ENCODE measurements around the gene PHACTR2.

PHACTR2 gene

DNA sequence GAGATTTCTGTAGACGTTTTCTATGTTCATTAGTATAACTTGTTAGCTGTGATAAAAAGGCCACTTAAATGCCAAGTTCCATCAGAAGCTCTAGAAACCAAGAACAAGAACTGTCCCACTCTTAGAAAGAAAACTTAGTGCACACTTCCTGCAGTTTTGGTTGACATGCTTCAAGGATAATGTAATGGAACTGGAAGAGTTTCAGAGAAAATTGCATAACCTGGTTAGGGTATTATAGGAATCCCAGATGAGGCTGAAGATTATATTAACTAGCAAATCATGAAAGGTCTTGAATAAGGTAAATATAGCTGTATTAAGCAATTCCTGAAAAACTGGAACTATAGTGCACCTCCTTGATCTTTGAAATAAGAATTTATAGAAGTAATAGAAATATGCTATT, 1.8 kb upstream of the PHACTR2 start:
- no peak for FAIRE-seq

DNA sequence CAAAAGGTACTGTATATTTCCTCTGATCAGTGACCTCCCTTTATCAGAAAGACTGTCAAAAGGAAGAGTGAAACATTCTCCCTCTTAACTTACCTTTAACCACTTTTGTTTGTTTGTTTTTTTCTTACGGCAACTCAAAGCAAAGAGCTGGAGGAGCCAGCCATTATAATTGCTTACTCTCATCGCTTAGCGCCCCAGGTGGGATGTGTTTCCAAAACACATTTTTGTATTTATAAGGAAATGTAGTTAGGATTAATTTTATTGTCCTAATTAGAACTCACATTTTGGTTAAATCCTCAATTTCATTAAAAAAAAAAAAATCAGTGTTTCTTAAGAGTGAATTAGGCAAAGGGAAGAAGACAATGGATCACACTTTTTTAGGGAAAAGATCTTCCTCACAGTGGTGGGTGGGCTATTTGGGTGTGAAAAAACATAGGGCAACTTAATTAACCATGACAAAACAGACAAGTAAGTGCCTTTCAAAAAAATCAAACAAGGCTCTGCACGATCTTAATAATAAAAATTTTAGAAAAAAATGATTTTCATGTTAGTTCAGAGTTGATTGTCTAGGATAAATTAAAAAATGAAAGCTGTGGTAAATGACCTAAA, 1.2 kb upstream of the PHACTR2 start:
- FAIRE-seq: no peak

DNA sequence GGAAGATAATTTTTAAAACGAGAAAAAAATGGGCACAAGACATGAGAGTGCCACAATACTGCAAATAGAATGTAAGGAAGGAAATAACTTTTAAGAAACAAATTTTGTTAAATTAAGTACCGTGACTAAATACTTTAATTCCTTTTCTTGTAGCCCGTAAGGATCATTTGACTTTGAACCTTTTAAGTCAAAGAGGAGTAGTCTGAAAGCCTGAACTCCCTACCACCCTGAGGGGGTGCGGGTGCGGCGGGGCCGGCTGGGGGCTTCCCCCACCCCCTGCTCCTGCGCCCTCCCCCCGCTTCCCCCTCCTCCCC, 231 bp upstream of the PHACTR2 start:
- FAIRE-seq: no peak

DNA sequence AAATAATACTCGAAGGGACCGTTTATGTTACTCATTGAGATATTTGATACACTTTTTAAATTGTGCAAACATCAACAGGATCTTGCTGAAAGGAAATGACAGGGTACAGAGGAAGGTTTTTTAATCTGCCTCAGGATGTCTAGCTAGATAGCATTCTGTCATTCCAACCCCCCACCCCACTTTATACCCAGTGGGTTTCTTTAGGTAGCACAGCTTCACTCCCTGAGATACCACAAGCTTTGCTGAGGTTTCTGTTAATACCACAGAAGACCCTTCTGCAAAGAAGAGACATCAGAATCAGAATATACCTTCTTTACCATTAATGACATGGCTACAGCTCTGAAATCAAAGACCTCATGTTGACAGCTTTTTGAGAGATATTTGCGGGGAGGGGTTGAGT, 1.3 kb downstream of the PHACTR2 start:
- FAIRE-seq: no peak

DNA sequence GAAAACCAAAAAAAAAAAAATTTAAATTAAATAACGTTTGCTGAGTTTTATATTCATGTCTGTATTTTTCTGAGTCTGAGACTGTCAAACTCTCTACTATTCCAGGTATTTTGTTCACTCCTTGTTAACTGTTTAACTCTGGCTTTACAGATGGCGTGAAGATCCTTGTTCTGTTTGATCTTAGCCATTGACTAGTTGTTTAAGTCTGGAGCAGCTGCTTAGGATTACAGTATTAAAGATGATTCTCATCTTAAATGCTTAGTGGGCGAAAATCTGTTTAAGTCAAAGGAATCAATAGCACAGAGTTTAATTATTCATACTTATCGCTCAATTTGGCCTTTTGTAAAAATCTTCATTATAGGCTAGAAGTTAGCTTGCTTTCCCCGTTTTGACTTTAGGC, 2.4 kb downstream of the PHACTR2 start:
- peak; percentile 91 for FAIRE-seq

DNA sequence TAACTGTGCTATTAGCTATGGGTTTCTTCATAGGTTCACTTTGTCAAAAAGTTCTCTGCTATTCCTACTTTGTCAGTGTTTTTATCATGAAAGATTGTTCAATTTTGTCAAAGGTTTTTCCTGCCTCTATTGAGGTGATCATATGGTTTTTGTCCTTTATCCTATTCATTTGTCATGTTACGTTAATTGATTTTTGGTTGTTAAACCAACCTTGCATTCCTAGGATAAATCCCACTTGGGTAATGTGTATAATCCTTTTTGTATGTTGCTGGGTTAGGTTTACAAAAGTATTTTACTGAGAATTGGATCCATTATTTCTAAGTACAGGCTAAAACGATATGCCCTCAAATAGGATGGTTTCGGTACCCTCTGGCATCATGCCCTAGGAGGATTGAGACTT, 5.0 kb downstream of the PHACTR2 start:
- FAIRE-seq: no peak

DNA sequence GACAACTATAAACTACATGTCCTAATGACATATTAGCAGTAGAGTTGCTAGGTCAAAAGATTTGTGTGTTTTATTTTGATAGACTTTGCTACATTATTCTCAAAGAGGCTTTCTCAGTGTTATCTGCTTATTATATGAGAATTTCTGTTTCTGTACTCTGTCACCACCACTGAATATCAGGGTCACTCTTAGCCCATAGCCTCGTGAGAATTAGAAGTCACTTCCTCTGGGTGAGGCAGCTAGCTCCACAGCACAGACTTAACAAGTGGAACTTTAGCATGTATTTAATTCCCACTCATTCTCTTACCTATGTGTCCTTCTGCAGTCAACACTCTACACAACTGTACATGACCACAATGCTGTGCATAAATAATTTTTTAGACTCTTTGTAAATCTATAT, 6.7 kb downstream of the PHACTR2 start:
- FAIRE-seq: no peak

DNA sequence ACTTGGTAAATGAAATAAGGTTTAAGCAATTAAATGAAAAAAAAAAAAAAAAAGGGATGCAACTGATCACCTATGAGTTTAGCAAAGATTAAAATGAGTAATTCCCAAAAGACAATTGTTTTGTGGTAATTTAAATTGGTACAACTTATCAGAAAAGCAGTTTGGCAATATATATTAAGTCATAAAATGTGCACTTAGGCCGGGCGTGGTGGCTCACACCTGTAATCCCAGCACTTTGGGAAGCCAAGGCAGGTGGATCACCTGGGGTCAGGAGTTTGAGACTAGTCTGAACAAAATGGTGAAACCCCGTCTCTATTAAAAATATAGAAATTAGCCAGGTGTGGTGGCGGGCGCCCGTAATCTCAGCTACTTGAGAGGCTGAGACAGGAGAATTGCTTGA, 7.9 kb downstream of the PHACTR2 start:
- no peak for FAIRE-seq

DNA sequence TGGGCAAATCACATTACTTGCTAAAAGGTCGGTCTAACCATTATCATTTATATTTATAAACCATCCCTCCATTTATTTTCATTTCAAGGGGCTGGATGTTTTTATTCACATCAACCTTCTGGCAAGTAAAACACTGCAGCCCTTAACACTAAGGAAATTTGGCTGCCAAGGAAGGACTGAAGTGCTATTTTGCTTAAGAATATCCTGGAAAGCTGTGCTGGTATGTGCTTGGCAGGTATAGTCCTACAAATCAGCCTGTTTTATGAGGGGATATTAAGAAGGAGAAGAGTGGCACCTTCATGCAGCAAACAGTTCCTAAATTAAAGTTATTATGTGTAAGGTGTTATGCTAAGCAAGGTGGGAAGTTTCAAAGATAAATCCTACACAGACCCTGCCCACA, 9.8 kb downstream of the PHACTR2 start:
- FAIRE-seq: no peak

DNA sequence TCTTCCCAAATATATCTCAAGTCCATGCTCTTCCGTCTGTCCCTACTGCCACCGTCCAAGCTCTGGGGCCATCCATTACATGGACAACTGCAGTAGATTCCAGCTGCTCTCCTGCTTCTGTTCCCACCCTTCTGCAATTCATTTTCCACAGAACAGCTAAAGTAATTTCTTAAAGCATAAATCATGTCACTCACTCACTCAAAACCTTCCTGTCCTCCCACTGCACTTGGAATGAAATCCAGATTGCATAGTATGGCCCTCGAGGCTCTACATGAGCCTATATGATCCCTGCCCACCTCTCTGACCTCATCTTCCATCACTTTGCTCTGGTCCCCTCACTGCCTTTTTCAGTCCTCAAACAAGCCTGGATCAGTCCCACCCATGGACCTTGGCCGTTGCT, 10.9 kb downstream of the PHACTR2 start:
- no peak for FAIRE-seq

DNA sequence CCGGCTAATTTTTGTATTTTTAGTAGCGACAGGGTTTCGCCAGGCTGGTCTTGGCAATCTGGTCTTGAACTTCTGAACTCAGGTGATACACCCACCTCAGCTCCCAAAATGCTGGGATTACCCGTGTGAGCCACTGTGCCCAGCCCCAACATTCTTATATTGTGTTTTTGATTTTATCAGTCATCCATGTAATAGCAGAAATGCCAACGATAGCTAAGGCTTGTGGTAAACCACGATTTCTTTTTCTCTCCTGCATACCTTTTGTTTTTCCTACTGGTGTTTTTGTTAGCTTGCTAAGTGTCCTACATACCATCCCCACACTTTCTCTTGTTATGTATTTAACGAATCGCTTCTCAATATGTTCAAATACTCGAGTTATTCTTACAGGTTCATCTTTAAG, 12.1 kb downstream of the PHACTR2 start:
- no peak for FAIRE-seq

DNA sequence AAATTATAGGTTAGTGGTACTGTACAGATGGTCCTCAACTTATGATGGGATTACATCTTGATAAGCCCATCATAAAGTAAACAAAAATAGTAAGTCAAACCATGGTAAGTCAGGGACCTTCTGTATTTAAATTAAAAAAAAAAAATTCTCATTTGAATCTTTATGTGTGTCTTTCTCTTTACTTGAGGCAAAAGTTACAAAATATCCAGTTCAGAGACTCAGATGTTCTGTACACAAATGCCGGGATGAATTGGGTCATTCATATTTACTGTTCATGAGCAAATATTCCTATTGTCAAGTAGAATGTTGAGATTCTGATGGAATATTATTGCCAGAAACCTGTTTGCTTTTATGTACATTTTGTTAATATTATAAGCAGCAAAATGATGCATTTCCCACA, 13.4 kb downstream of the PHACTR2 start:
- no peak for FAIRE-seq

DNA sequence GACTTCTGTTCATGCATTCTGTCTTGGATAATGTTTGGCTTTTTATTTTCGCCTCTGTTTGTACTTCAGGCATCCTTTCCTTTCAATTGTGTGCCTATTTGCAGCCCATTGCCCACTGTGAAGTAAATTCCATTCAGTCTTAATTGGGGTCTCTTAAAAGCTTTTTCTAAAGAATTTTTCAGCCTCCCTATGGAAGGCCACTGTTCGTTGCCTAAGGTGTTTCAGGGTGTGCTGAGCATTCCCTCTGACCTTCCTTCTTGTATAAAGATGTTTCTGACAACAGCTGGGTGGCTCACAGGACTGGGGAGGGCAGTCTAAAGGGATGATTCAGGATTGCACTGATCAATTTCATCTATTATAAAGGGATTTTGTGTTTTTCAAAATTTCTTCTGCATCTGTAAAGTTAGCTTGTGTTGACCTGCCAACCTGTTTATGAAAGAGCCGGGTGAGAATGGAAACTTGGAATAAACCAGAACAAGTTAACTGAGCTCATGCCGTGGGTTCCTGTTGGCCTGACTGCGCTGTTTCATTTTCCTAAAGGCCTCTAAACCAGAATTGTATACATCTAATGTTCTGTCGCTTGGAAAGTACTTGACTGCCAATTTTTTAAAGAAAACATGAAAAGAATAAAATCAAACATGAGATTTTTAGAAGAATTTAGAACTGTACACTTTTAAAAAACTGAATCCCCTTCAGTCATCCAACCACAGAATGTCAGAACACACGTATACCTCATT, 14.3 kb downstream of the PHACTR2 start:
- FAIRE-seq: no peak

DNA sequence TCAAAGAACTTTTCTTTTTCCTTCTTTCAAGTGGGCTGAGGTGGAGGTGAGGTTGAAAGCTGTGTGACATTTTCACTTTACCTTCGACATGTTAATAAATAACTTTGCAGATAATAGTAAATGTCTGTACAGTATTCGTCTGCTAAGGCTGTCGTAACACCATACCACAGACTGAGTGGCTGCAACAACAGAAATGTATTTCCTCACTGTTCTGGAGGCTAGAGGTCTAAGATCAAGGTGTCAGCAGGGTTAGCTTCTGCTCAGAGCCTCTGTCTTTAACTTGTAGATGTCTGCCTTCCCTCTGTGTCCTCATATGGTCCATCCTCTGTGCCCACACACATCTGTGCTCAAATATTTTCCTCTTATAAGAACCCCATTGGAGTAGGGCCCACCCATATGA, 14.9 kb downstream of the PHACTR2 start:
- no peak for FAIRE-seq

DNA sequence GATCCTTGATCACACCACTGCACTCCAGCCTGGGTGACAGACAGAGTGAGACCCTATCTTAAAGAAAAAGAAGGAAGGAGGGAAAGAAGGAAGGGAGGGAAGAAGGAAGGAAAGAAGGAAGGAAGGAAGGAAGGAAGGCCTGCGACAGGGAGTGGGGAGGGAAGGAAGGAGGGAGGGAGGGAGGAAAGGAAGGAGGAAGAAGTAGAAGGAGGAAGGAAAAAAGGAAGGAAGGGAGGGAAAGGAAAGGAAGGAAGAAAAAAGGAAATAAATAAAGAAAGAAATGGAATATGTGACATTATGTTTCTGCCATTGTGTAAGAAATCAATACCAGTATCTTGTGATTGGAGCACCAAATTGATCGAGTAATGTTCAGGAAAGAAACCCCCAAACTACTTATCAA, 16.2 kb downstream of the PHACTR2 start:
- FAIRE-seq: no peak

DNA sequence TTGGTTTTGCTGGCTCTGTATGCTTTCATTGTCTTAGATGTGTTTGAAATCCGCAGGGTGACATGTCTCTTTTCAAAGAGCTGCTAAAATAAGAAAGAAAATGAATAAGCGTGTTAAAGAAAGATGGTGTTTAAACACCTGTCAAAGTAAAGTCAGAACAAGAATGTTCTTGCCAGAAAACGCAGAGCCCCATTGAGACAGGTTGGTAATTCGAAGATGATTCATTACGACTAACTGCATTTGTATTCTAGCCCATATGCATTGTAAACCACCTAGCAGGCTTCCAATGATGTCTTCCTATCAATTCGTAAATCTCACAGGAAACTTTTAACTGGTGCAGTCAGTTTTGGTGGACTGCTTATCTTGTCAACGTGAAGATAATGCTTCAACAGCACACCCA, 16.8 kb downstream of the PHACTR2 start:
- no peak for FAIRE-seq

DNA sequence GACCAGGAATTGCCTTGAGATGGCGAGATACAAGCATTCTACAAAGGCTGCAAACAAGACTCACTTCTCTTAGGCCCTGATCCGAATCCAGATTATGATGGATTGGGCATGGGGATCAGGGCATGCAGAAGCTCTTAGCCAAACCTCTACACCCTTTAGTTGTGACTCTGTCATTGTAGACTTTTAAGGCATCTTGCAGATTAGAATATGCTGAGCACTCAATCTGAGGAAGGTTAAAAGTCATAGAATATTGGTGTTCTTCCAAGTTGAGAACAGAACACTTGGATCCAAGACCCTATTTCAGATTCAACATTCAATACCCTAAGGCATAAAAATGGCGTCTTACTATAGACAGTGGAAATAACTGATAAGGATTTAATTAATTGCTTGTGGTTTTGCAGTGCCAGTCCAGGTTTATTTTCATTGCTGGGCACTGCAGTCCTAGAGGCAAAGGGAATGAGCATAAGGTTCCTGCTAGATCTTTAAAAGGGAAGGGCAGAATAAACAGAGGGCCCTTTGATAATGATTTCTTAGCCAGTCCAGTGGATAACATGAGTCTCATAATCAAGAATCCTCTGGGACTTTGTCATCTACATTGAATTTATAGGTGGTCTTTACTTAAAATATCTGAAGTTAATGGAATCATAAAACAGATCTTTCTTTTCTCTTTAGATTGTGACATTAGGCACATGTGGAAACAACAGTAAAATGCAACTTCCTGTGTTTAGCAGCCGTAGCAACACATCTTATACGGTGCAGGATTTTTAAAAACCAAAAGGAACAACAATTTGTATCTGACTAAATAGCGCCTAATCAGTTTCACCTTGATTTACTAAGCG, 17.6 kb downstream of the PHACTR2 start:
- FAIRE-seq: no peak

DNA sequence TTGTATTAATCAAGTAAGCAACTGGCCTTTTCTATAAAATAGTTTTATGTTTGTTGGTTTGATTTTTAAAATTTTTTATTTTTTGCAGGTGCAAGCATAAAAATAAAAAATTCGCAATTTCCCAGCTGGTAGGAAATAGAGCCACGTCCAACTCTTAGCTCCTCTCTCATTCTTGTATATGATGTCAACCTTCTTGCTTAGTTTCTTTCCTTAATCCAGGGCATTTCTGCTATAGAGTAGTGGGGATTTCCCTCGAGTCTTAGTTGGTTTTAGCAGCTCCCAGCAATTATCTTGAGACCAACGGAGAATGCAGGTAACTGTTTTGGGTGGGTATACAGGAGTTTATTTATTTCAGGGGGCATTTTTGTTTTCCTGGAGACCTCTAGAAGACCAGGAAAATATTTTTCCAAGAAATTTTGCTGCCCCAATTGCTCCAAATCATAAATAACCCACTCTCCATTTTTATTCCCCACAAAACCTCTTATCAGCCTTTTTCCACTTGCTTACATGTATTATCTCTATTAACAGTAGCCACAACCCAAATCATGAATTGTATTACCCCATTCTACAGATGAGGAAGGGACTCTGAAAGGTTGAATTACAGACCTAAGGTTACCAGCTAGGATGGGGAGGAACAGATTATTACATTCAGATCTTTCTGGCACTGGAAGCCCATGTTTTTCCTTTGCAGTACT, 18.4 kb downstream of the PHACTR2 start:
- no peak for FAIRE-seq

DNA sequence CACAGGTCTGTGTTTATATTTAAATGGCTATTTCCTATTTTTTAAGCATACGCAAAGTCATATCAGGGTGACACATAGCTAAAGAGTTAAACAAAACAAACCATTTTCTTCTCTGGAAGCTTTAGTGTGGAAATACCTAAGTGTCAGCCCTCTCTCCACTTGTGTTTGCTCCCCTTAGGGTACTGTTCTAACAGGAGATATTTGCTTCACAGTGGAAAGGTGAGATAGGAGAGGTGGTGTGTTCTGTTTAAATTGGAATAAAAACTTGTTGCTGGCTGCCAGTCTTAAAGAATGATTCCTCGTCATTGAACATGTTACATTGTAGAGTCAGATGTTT, 18.9 kb downstream of the PHACTR2 start:
- no peak for FAIRE-seq

DNA sequence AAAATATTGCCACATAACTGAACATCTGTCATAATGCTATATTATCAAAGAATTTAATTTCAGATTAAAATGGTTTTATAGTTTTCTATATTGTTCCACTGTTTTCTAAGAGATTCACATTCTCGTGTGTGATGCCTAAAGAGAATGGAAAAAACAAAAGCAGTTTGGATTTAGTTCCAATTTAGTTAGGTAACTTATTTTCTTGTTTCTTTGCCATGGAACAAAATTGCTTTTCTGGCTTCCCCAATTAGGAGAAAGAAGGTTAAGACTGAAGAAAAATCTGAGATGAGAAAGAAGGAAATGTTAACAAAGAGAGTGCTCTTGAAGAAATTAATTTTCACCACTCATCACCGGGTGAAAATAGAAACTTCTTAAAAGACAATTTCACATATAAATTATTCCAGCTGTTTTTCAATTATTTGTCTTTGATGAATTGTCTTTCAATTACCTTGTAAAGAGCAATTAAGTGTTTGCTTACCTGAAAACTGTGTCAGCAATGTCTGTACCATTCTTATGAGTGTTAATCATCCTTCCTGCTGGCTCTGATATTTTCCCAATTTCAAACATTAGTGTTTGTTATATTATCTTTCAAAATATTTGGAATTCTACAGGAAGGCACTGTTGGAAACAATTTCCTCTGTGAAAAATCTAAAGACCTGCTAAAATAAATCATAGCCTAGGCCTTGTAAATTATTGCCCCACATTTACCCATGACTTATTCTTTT, 19.5 kb downstream of the PHACTR2 start:
- peak; percentile 17 for FAIRE-seq

DNA sequence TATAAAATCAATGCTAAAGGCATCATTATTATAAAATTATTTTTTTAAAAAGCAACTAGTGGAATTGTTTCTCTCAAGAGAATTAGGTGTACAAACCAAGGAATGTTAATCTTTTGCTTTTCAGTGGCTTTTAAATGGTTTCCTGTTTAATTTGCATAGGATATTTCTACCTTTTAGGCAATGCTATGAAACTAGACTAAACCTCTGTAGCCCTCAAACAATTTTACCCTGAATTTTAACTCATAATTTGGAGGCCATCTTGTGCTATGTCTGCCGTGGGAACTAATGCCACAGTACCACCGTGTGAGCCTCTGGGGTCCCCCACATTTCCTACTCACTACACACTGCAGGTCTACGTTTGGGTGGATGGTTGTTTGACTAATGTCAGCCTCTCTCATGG, 20.6 kb downstream of the PHACTR2 start:
- no peak for FAIRE-seq

DNA sequence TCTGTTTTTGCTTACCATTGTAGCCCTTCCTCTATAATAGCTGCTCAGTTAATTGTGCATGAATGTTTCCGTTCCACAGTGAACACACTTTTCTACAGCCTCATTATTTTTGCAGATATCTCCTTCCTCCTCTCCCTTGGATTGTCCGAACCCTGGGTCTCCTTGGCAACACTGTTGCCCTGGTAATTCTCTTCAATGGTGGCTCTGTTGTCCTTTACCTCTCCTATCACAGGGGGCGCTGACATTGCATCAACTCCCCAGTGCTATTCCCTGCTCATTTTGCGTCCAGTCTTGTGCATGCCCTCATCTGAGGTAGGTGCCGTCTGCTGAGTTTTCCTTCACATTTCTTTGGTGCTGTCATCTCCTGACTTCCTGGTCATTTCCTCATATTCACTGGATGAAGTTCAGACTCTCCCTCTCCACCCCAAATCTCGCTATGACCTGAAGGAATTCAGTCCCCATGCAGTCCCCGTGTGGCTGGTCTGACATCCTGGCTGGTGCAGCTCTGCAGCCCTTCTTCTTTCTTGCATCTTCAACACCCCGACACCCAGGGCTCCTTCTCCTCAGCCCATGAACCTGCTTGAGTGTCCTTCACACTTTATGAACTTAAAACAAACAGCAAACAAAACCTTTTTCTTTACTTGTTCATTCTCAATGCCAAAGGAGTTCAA, 21.1 kb downstream of the PHACTR2 start:
- no peak for FAIRE-seq

DNA sequence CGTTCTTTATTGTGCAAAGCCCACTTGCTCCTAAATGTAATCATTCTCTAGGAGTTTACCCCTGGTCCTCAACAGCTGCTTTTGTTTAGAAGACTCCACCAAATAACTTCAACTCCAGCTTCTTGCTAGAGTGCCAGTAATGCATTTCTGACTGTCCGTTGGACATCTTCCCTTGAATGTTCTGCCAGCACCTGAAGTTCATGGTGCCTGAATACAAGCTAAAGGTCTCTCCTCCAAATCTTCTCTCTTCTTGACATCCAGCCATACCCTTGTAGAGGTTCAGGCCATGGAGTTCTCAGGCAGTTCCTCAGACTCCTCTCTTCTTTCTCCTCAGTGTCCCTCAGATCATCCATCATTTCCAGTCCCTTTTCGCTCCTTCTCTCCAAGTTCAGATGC, 21.7 kb downstream of the PHACTR2 start:
- no peak for FAIRE-seq

Data from G401.6 (cell line).